Mesothelial cell of epicardium (in vitro differentiated cells): ENCODE results near the gene DLK2. TPM values are rescaled to one million over a fixed set of nuclear protein-coding genes. Genes with fewer than 3 reads are reported as not detected.

Experiments
- DNase-seq, 2 experiments: peaks; one replicate each; pipeline ENCODE4 v3.0.0; 2021; ENCODE audit warnings: low spot score in 2 of 2; ENCODE audit not compliant: unreplicated experiment in 2 of 2
- H3K27ac Mint-ChIP-seq: 2 replicates; pipeline ENCODE4 v1.8.0; 2021; ENCODE audit warnings: mixed read lengths
- H3K27me3 Mint-ChIP-seq: 2 replicates; pipeline ENCODE4 v1.8.0; 2021; ENCODE audit warnings: low read depth, mixed read lengths
- H3K36me3 Mint-ChIP-seq: 2 replicates; pipeline ENCODE4 v1.8.0; 2021; ENCODE audit warnings: mixed read lengths
- H3K4me1 Mint-ChIP-seq: 2 replicates; pipeline ENCODE4 v1.8.0; 2021; ENCODE audit warnings: mixed read lengths
- H3K4me3 Mint-ChIP-seq: 2 replicates; pipeline ENCODE4 v1.8.0; 2021; ENCODE audit warnings: mild to moderate bottlenecking, moderate library complexity, mixed read lengths
- H3K9me3 Mint-ChIP-seq: 2 replicates; pipeline ENCODE4 v1.8.0; 2021; ENCODE audit warnings: mixed read lengths
- total RNA-seq: library from RNA; stranded (reverse); gene quantifications from 3 replicates; pipeline ENCODE4 v1.2.1, GENCODE V29; 2021
- TF ChIP-seq, protein P1 (sequence below): fragments of 200-600 bp; sonication (generic); IDR thresholded peaks from one replicate; pipeline ENCODE4 v1.5.0; 2021; ENCODE audit warnings: antibody characterized with exemption; ENCODE audit not compliant: unreplicated experiment

DLK2 gene
- total RNA-seq, 1 donor from 2014 or later = 4.7 TPM

GRCh38 chr6:43494321-43494720 is 39.0 kb upstream of the DLK2 start:
- Mint-ChIP-seq H3K36me3 (no peaks in the 10 kb centered on the region), H3K9me3 (no peaks in the 10 kb centered on the region), H3K27ac (peak overlapping the region; percentile 75), H3K27me3 (no peaks in the 10 kb centered on the region), H3K4me3 (no peak overlapping the region), H3K4me1 (peaks cover 31% of the 10 kb centered on the region)
- DNase-seq = no peak
- TF ChIP-seq, protein P1, sequence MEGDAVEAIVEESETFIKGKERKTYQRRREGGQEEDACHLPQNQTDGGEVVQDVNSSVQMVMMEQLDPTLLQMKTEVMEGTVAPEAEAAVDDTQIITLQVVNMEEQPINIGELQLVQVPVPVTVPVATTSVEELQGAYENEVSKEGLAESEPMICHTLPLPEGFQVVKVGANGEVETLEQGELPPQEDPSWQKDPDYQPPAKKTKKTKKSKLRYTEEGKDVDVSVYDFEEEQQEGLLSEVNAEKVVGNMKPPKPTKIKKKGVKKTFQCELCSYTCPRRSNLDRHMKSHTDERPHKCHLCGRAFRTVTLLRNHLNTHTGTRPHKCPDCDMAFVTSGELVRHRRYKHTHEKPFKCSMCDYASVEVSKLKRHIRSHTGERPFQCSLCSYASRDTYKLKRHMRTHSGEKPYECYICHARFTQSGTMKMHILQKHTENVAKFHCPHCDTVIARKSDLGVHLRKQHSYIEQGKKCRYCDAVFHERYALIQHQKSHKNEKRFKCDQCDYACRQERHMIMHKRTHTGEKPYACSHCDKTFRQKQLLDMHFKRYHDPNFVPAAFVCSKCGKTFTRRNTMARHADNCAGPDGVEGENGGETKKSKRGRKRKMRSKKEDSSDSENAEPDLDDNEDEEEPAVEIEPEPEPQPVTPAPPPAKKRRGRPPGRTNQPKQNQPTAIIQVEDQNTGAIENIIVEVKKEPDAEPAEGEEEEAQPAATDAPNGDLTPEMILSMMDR = no peak

DNA sequence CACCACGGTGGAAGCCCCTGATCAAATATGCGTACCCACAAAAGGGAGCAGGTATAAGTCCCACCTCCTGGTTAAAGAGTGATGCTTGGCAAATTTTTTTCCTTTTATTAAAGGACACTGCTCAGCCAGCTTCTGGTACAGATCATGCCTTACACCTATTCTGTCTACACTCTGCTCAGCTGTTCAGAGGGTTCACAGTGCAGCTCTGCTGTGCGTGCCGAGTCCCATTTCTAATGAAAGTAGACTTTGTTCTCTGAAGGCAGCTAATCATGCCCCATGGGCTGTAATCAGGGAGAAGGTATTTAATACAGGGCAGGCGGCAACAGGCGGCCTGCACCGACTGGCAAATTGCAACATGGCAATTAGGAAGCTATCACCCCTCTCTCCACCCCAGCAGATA is 38.5 kb upstream of the DLK2 start:
- Mint-ChIP-seq H3K36me3 (no peaks in the 10 kb centered on the region), H3K4me1 (peaks cover 31% of the 10 kb centered on the region), H3K27ac (peak overlapping the region; percentile 75), H3K4me3 (no peak overlapping the region), H3K9me3 (no peaks in the 10 kb centered on the region), H3K27me3 (no peaks in the 10 kb centered on the region)
- no peak for DNase-seq
- TF ChIP-seq, protein P1 = no peak

DNA sequence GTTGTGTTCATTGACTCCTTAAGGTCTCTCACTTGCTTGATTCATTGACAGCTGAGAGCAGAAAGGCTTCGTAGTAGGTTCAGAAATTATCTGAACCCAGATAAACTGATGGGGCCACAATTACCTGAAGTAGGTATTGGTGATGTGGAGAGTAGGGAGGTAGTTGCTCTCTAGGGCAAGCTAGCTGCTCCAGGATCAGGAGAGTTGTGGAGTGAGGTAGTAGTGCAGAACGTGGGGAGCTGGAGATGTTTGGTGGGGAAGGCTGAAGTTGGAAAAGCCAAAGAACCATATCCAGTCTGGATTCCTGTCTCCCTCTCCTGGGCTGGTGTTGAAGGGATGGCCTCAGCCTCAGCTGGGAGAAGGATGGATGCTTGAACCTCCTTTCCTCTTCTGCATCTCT is 37.9 kb upstream of the DLK2 start:
- Mint-ChIP-seq H3K27ac (no peak overlapping the region), H3K9me3 (no peaks in the 10 kb centered on the region), H3K4me3 (no peak overlapping the region), H3K27me3 (no peaks in the 10 kb centered on the region), H3K4me1 (peaks cover 31% of the 10 kb centered on the region), H3K36me3 (no peaks in the 10 kb centered on the region)
- TF ChIP-seq, protein P1 = no peak
- DNase-seq = no peak

DNA sequence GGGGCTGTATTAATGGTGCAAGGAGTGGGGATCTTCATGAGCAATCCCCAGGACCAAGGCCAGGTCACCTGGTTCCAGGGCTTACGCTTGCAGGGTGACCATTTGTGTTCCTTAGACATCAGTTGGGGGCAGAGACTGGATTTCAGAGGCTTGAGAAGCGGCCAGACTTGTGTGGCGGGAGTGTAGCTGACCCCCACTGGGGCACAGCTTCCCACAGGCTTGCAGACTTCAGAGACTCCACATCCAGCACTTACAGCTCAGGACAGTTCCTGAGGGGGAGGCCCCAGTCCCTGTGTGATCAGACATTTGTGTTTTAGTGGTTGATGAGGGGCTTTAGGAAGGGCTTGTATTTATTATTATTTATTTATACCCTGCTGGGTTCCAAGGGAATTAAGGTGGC is 37.3 kb upstream of the DLK2 start:
- DNase-seq = no peak
- no peaks in the 10 kb centered on the region for H3K36me3 Mint-ChIP-seq
- no peaks in the 10 kb centered on the region for H3K9me3 Mint-ChIP-seq
- H3K4me3 Mint-ChIP-seq = no peak overlapping the region
- H3K27me3 Mint-ChIP-seq = no peaks in the 10 kb centered on the region
- TF ChIP-seq, protein P1 = no peak
- H3K4me1 Mint-ChIP-seq = peaks cover 31% of the 10 kb centered on the region
- H3K27ac Mint-ChIP-seq = no peak overlapping the region

DNA sequence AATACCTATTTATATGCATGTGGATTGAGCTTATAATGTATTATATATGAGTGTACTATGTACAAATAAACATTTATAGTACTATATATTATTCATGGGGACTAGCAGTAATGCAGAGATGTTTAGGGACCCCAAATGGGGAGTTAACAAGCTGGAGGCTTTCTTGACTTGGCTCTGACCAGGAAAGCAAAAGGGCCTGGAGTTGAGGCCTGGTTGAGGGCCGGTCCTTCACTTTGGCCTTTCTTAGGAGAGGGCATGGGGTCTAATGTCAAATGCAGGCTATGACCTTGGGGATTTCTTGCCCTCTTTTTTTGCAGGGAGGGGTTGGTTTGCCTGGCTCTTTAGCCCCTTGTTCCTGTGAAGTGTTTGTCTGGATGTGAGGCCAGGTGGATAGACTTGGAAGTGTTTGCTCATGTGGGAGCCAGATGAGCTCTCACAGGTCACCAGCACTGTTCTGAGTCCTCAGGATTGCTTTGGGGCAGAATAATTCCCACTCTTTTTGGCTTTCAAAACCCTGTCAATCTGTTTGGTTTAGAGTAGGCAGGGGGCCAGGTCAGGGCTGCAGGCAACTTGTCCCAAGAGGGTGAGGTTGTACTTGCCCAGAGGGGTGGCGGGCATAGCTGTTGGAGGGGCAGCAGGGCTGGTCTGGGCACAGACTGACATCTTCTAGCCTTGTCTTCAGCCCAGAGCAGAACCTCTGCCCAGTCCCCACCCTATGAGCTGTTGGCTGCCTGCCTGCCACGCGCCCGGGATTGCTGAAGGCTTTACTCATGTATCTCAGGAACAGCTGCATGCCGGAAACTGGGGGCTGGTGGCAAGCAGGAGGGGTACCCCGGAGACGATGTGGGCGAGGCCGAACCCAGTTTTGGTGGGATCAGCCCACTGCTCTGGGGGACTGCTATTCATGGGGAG is 36.7 kb upstream of the DLK2 start:
- no peak overlapping the region for H3K4me3 Mint-ChIP-seq
- H3K9me3 Mint-ChIP-seq = no peaks in the 10 kb centered on the region
- peaks cover 27% of the 10 kb centered on the region for H3K4me1 Mint-ChIP-seq
- TF ChIP-seq, protein P1 = no peak
- no peaks in the 10 kb centered on the region for H3K27me3 Mint-ChIP-seq
- no peak overlapping the region for H3K27ac Mint-ChIP-seq
- H3K36me3 Mint-ChIP-seq = no peaks in the 10 kb centered on the region
- no peak for DNase-seq
